Tibial artery (tissue), 4 donors: ENCODE measurements around the gene FBXO41.
A peak's percentile ranks its signal among the peaks of the same experiment; 100 is the strongest.

Experiments used
- DNase-seq, 2 donors: peaks; one replicate each; pipeline ENCODE4 v3.0.0-alpha.2; 2019
- H3K27ac ChIP-seq, 2 donors: fragments of 200-600 bp; sonication (generic) in 1 of 2; 1 replicate in 1 of 2; 2 replicates in 1 of 2; pipeline ENCODE4 v1.5.1; 2018 to 2019; ENCODE audit warnings: mild to moderate bottlenecking in 1 of 2
- H3K27me3 ChIP-seq, 2 donors: fragments of 200-600 bp; sonication (generic) in 1 of 2; one replicate each; pipeline versions ENCODE4 v1.5.1 to v1.6.0; 2016 to 2019
- H3K36me3 ChIP-seq, 3 donors: fragments of 200-600 bp; sonication (generic) in 2 of 3; one replicate each; pipeline ENCODE4 v1.5.1; 2016 to 2019; ENCODE audit warnings: mild to moderate bottlenecking in 2 of 3
- H3K4me1 ChIP-seq, 4 donors: fragments of 200-600 bp; sonication (generic) in 2 of 4; 1 replicate in 3 of 4; 2 replicates in 1 of 4; pipeline ENCODE4 v1.5.1; 2016 to 2019
- H3K4me3 ChIP-seq, 2 donors: fragments of 200-600 bp; sonication (generic) in 1 of 2; 1 replicate in 1 of 2; 2 replicates in 1 of 2; pipeline ENCODE4 v1.5.1; 2018 to 2019; ENCODE audit warnings: mild to moderate bottlenecking in 2 of 2
- H3K9me3 ChIP-seq, 3 donors: fragments of 200-600 bp; sonication (generic) in 1 of 3; one replicate each; pipeline ENCODE4 v1.5.1; 2016 to 2019
- CTCF ChIP-seq, 2 experiments: fragments of 200-600 bp in 1 of 2; fragments of 450-650 bp in 1 of 2; IDR thresholded peaks; one replicate each; pipeline ENCODE4 v1.5.1; 2017 to 2019; ENCODE audit warnings: antibody characterized with exemption in 2 of 2, mild to moderate bottlenecking in 1 of 2, moderate library complexity in 1 of 2
- intact Hi-C: fragments of 100-400 bp; cut with DNase I; formaldehyde crosslinking; loops from one replicate; pipeline ENCODE4 v1.15.0; 2023; ENCODE audit warnings: low total_unique reads

FBXO41 gene

GRCh38 chr2:73272270-73272669, 12.0 kb downstream of the FBXO41 start:
- H3K36me3 ChIP-seq, result no peaks in the 10 kb centered on the region
- H3K27me3 ChIP-seq, result peaks cover 0 to 35% of the 10 kb centered on the region in 2 donors
- no peak for DNase-seq
- TF ChIP-seq CTCF (IDR thresholded peaks at IDR 0.05), result no peak
- no peak overlapping the region for H3K27ac ChIP-seq
- peaks cover 0 to 15% (median 10%) of the 10 kb centered on the region in 4 donors for H3K4me1 ChIP-seq
- H3K4me3 ChIP-seq, result no peak overlapping the region
- intact Hi-C loops, result no loop called here
- peaks cover 0 to 9% (median 2%) of the 10 kb centered on the region in 3 donors for H3K9me3 ChIP-seq

- Histone ChIP-seq H3K36me3 (no peaks in the 10 kb centered on the region), H3K27ac (no peak overlapping the region), H3K4me1 (peaks cover 0 to 15% (median 10%) of the 10 kb centered on the region in 4 donors), H3K27me3 (peaks cover 0 to 59% of the 10 kb centered on the region in 2 donors), H3K4me3 (no peak overlapping the region), H3K9me3 (peaks cover 0 to 9% (median 0%) of the 10 kb centered on the region in 3 donors)
- no peak for DNase-seq
- intact Hi-C loops, result no loop called here
- TF ChIP-seq CTCF (IDR thresholded peaks at IDR 0.05), result no peak
Measured at GRCh38 chr2:73269686-73270465, 14.4 kb downstream of the FBXO41 start.

GRCh38 chr2:73268830-73269685, 15.2 kb downstream of the FBXO41 start:
- Histone ChIP-seq H3K27me3 (peaks cover 0 to 66% of the 10 kb centered on the region in 2 donors), H3K27ac (no peak overlapping the region), H3K9me3 (peaks cover 0 to 7% (median 0%) of the 10 kb centered on the region in 3 donors), H3K36me3 (peaks cover 0 to 1% (median 0%) of the 10 kb centered on the region in 3 donors), H3K4me1 (peaks cover 0 to 15% (median 10%) of the 10 kb centered on the region in 4 donors), H3K4me3 (peak overlapping the region in 1 of 2 donors; percentile 20)
- no peak for TF ChIP-seq CTCF (IDR thresholded peaks at IDR 0.05)
- intact Hi-C loops, result no loop called here
- peak in 1 of 2 donors; percentile 57 for DNase-seq

- Histone ChIP-seq H3K9me3 (peaks cover 0 to under 1% (median 0%) of the 10 kb centered on the region in 3 donors), H3K4me3 (peak overlapping the region in 1 of 2 donors; percentile 20), H3K27me3 (peaks cover 0 to 66% of the 10 kb centered on the region in 2 donors), H3K4me1 (peaks cover 0 to 15% (median 10%) of the 10 kb centered on the region in 4 donors), H3K36me3 (peaks cover 0 to 8% (median 0%) of the 10 kb centered on the region in 3 donors), H3K27ac (no peak overlapping the region)
- DNase-seq, result no peak
- intact Hi-C loops, result no loop called here
- TF ChIP-seq CTCF (IDR thresholded peaks at IDR 0.05), result no peak
Measured at GRCh38 chr2:73268366-73268829, 15.9 kb downstream of the FBXO41 start.

GRCh38 chr2:73267008-73267407, 17.3 kb downstream of the FBXO41 start:
- TF ChIP-seq CTCF (IDR thresholded peaks at IDR 0.05), result no peak
- intact Hi-C loops, result no loop called here
- Histone ChIP-seq H3K36me3 (peaks cover 0 to 12% (median 0%) of the 10 kb centered on the region in 3 donors), H3K27ac (no peak overlapping the region), H3K4me3 (no peak overlapping the region), H3K27me3 (peaks cover 0 to 64% of the 10 kb centered on the region in 2 donors), H3K9me3 (no peaks in the 10 kb centered on the region), H3K4me1 (peaks cover 0 to 15% (median 10%) of the 10 kb centered on the region in 4 donors)
- DNase-seq, result no peak
